Activated naive CD8-positive, alpha-beta T cell treated with anti-CD3 and anti-CD28 coated beads, Interleukin-2, amount 10 ng/mL, durations not matched to agents 7 days and 5 days (primary cell): Measurements from ENCODE around the gene ALDH9A1. TPM values are rescaled to one million over a fixed set of nuclear protein-coding genes. Genes with fewer than 3 reads are reported as not detected.
"Not testable (repeated sequence)": the region's sequence is repeated elsewhere in the genome, so short reads cannot be mapped to it uniquely, and the experiment has no call there.

Experiments
- ATAC-seq: fragments of 150-1000 bp; cut with Tn5 transposase; one replicate; pipeline ENCODE4 v1.10.0; 2021; ENCODE audit warnings: low read depth, moderate library complexity
- POLR2A ChIA-PET: fragments of 350-600 bp; sonication (Branson Sonifier 250); formaldehyde crosslinking; loops from one replicate; lab custom pipeline; 2021; ENCODE audit warnings: antibody characterized with exemption; lab: Charles Lee
- DNase-seq: peaks from one replicate; pipeline ENCODE4 v3.0.0; 2021
- H3K27ac Mint-ChIP-seq: one replicate; pipeline ENCODE4 v1.8.0; 2022; ENCODE audit warnings: mild to moderate bottlenecking, mixed read lengths
- H3K27me3 Mint-ChIP-seq: one replicate; pipeline ENCODE4 v1.8.0; 2022; ENCODE audit warnings: mild to moderate bottlenecking, moderate library complexity, mixed read lengths
- H3K36me3 Mint-ChIP-seq: one replicate; pipeline ENCODE4 v1.8.0; 2021; ENCODE audit warnings: mild to moderate bottlenecking, mixed read lengths
- H3K4me1 Mint-ChIP-seq: one replicate; pipeline ENCODE4 v1.8.0; 2021; ENCODE audit warnings: mixed read lengths
- H3K4me3 Mint-ChIP-seq: one replicate; pipeline ENCODE4 v1.8.0; 2022; ENCODE audit warnings: mild to moderate bottlenecking, moderate library complexity, mixed read lengths
- H3K9me3 Mint-ChIP-seq: one replicate; pipeline ENCODE4 v1.8.0; 2021; ENCODE audit warnings: mixed read lengths
- total RNA-seq, 2 experiments: library from RNA; stranded (reverse); gene quantifications; one replicate each; pipeline ENCODE4 v1.2.3, GENCODE V29; 2021

ALDH9A1 gene
- total RNA-seq, 2 experiments from 2014 or later: 37.7 to 43.8 TPM

- Mint-ChIP-seq H3K9me3 (no peaks in the 10 kb centered on the region), H3K4me1 (no peaks in the 10 kb centered on the region), H3K4me3 (no peak overlapping the region), H3K36me3 (no peaks in the 10 kb centered on the region), H3K27me3 (peaks cover 25% of the 10 kb centered on the region), H3K27ac (no peak overlapping the region)
- no peak for ATAC-seq
- POLR2A ChIA-PET: interaction anchor here (0.6 to 1.2 kb wide), 2 partner anchors 10 to 104 kb away, joined by 4 to 5 read pairs; partner anchors contain the start of gene ALDH9A1
- no peak for DNase-seq
Observed at GRCh38 chr1:165707984-165708706, 9.8 kb upstream of the ALDH9A1 start.

DNA sequence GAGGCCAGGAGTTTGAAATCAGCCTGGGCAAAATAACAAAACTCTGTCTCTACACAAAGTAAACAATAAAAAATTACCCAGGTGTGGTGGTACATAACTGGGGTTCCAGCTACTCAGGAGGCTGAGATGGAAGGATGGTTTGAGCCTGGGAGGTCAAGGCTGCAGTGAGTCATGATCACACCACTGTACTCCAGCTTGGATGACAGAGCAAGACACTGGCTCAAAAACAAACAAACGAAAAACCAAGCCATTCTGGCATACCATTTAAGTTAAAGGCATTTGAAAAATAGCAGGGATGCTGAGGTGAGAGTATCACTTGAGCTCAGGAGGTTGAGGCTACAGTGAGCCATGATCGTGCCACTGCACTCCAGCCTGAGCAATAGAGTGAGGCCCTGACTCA lies 5.3 kb upstream of the ALDH9A1 start:
- peaks cover 3% of the 10 kb centered on the region for H3K4me1 Mint-ChIP-seq
- H3K27ac Mint-ChIP-seq: no peak overlapping the region
- H3K27me3 Mint-ChIP-seq: peaks cover 10% of the 10 kb centered on the region
- ATAC-seq: no peak
- no peak overlapping the region for H3K4me3 Mint-ChIP-seq
- POLR2A ChIA-PET: no interaction called here
- DNase-seq: no peak
- no peaks in the 10 kb centered on the region for H3K9me3 Mint-ChIP-seq
- no peaks in the 10 kb centered on the region for H3K36me3 Mint-ChIP-seq

DNA sequence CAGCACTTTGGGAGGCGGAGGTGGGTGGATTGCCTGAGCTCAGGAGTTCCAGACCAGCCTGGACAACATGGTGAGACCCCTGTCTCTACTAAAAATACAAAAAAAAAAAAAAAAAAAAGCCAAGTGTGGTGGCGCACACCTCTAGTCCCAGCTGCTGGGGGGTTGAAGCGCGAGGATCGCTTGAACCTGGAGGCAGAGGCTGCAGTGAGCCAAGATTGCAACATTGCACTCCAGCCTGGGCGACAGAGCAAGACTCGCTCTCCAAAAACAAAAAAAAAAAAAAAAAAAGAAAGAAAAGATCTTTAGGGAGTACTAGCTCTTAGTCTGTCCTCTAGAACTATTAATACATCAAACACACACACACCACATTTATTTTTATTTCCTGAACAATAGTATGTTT lies 3.6 kb upstream of the ALDH9A1 start:
- H3K4me3 Mint-ChIP-seq, DNase-seq, H3K4me1 Mint-ChIP-seq, H3K9me3 Mint-ChIP-seq, POLR2A ChIA-PET, H3K27ac Mint-ChIP-seq, H3K36me3 Mint-ChIP-seq, H3K27me3 Mint-ChIP-seq, ATAC-seq: not testable (repeated sequence)

DNA sequence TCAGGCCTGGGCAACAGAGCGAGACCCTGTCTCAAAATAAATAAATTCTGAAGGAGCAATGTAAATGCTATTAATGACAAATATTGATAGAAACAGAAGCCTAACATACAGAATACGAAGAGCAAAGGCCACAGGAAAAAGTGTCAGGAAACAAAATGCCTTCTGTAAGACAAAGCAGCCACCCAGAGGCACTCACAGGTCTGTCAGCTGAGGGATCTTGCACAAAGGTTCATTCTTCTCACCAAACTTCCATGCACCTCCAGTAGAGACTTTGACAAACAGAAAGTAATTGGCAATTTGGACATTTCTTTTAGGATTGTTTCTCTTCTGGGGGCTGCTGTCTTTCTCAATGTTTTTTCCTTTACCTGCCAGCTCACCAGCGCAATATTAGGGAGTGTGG lies 1.2 kb upstream of the ALDH9A1 start:
- H3K4me3 Mint-ChIP-seq: peak overlapping the region; percentile 24
- no peaks in the 10 kb centered on the region for H3K9me3 Mint-ChIP-seq
- H3K36me3 Mint-ChIP-seq: peaks cover 6% of the 10 kb centered on the region
- ATAC-seq (no peak), DNase-seq (no peak)
- peaks cover 2% of the 10 kb centered on the region for H3K27me3 Mint-ChIP-seq
- POLR2A ChIA-PET: no interaction called here
- H3K4me1 Mint-ChIP-seq: peaks cover 16% of the 10 kb centered on the region
- no peak overlapping the region for H3K27ac Mint-ChIP-seq

- Mint-ChIP-seq H3K4me1 (peaks cover 16% of the 10 kb centered on the region), H3K27me3 (peaks cover 2% of the 10 kb centered on the region), H3K27ac (peak overlapping the region; percentile 98), H3K36me3 (peaks cover 12% of the 10 kb centered on the region), H3K9me3 (no peaks in the 10 kb centered on the region), H3K4me3 (peak overlapping the region; percentile 100)
- no peak for DNase-seq
- ATAC-seq: no peak
- POLR2A ChIA-PET: interaction anchor here (0.9 to 2.8 kb wide), 8 partner anchors 10 to 129 kb away, joined by 3 to 32 read pairs (median 4); partner anchors contain the start of genes MGST3, TMCO1 and UCK2
Observed at GRCh38 chr1:165698761-165699052, 345 bp upstream of the ALDH9A1 start.

DNA sequence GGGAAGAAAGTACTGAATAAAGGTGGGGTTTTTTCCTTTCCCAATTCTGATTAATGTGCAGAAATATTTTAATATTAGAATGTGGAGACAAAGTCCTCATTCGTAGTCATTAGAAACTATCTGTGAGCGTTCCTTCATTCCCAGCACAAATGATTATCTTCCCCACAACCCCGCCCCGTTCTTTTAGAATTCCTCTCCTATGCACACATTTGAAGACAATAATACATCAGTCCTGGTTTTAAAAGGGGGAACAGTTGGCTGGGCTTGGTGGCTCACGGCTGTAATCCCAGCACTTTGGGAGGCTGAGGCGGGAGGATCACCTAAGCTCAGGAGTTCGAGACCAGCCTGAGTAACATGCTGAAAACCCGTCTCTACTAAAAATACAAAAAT lies 876 bp downstream of the ALDH9A1 start:
- DNase-seq (no peak), ATAC-seq (no peak)
- Mint-ChIP-seq H3K36me3 (peaks cover 22% of the 10 kb centered on the region), H3K27ac (peak overlapping the region; percentile 98), H3K27me3 (peaks cover 2% of the 10 kb centered on the region), H3K4me3 (peak overlapping the region; percentile 100), H3K4me1 (peaks cover 16% of the 10 kb centered on the region), H3K9me3 (no peaks in the 10 kb centered on the region)
- POLR2A ChIA-PET: interaction anchor here (1.5 to 2.8 kb wide), 5 partner anchors 11 to 131 kb away, joined by 4 to 32 read pairs (median 7); partner anchors contain the start of genes MGST3, TMCO1 and UCK2

DNA sequence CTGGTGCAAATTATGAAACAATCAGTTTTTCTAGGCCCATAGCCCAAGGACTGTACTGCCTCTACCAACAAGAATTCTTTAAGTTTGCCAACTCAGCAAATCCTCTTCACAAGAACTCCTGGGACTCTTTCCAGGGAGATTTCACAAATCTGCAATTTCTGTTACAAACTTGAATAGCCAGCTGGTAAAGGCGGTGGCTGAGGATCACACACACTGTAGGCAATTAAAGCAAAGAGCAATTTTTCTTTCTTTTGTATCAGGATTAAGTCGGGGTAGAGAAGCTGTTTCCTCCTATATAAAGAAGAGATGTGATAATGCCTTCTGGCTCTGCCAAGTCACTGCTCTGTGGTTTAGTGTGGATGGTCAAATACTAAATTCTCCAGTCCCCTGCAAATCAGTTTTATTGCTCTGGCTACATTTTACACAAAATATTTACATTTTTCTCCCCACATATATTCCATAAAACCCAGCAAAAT lies 1.7 kb downstream of the ALDH9A1 start:
- peaks cover 20% of the 10 kb centered on the region for H3K4me1 Mint-ChIP-seq
- H3K36me3 Mint-ChIP-seq: peaks cover 30% of the 10 kb centered on the region
- no peaks in the 10 kb centered on the region for H3K9me3 Mint-ChIP-seq
- ATAC-seq: no peak
- H3K27ac Mint-ChIP-seq: peak overlapping the region; percentile 34
- POLR2A ChIA-PET: interaction anchor here (2.3 to 2.8 kb wide), 3 partner anchors 65 to 132 kb away, joined by 7 to 32 read pairs (median 11); partner anchors contain the start of genes MGST3, TMCO1 and UCK2
- peaks cover 2% of the 10 kb centered on the region for H3K27me3 Mint-ChIP-seq
- peak overlapping the region; percentile 100 for H3K4me3 Mint-ChIP-seq
- no peak for DNase-seq

- H3K9me3 Mint-ChIP-seq: no peaks in the 10 kb centered on the region
- ATAC-seq: no peak
- no peak overlapping the region for H3K27ac Mint-ChIP-seq
- POLR2A ChIA-PET: interaction anchor here (0.6 kb wide), 1 partner anchor 82 kb away, joined by 3 read pairs; no protein-coding TSS in a partner anchor
- no peak for DNase-seq
- H3K4me1 Mint-ChIP-seq: peaks cover 26% of the 10 kb centered on the region
- H3K36me3 Mint-ChIP-seq: peaks cover 37% of the 10 kb centered on the region
- no peak overlapping the region for H3K4me3 Mint-ChIP-seq
- H3K27me3 Mint-ChIP-seq: no peaks in the 10 kb centered on the region
Observed at GRCh38 chr1:165695031-165695430, 3.3 kb downstream of the ALDH9A1 start.

GRCh38 chr1:165688046-165688445 lies 10.3 kb downstream of the ALDH9A1 start:
- H3K27ac Mint-ChIP-seq: no peak overlapping the region
- DNase-seq (no peak), ATAC-seq (no peak)
- H3K9me3 Mint-ChIP-seq: no peaks in the 10 kb centered on the region
- peaks cover 27% of the 10 kb centered on the region for H3K4me1 Mint-ChIP-seq
- no peaks in the 10 kb centered on the region for H3K27me3 Mint-ChIP-seq
- peaks cover 50% of the 10 kb centered on the region for H3K36me3 Mint-ChIP-seq
- no peak overlapping the region for H3K4me3 Mint-ChIP-seq
- POLR2A ChIA-PET: no interaction called here

GRCh38 chr1:165686971-165687433 lies 11.4 kb downstream of the ALDH9A1 start:
- no peak overlapping the region for H3K4me3 Mint-ChIP-seq
- H3K36me3 Mint-ChIP-seq: peaks cover 53% of the 10 kb centered on the region
- POLR2A ChIA-PET: no interaction called here

GRCh38 chr1:165686121-165686970 lies 12.0 kb downstream of the ALDH9A1 start:
- Mint-ChIP-seq H3K27ac (no peak overlapping the region), H3K36me3 (peaks cover 49% of the 10 kb centered on the region), H3K4me1 (peaks cover 22% of the 10 kb centered on the region), H3K4me3 (no peak overlapping the region), H3K27me3 (no peaks in the 10 kb centered on the region), H3K9me3 (no peaks in the 10 kb centered on the region)
- ATAC-seq (no peak), DNase-seq (no peak)
- POLR2A ChIA-PET: interaction anchor here (1.0 kb wide), 1 partner anchor 12 kb away, joined by 7 read pairs; no protein-coding TSS in a partner anchor

More at GRCh38 chr1:165686971-165687433, 11.4 kb downstream of the ALDH9A1 start:
- ATAC-seq (no peak), DNase-seq (no peak)
- no peaks in the 10 kb centered on the region for H3K9me3 Mint-ChIP-seq
- no peaks in the 10 kb centered on the region for H3K27me3 Mint-ChIP-seq
- no peak overlapping the region for H3K27ac Mint-ChIP-seq
- peaks cover 26% of the 10 kb centered on the region for H3K4me1 Mint-ChIP-seq

DNA sequence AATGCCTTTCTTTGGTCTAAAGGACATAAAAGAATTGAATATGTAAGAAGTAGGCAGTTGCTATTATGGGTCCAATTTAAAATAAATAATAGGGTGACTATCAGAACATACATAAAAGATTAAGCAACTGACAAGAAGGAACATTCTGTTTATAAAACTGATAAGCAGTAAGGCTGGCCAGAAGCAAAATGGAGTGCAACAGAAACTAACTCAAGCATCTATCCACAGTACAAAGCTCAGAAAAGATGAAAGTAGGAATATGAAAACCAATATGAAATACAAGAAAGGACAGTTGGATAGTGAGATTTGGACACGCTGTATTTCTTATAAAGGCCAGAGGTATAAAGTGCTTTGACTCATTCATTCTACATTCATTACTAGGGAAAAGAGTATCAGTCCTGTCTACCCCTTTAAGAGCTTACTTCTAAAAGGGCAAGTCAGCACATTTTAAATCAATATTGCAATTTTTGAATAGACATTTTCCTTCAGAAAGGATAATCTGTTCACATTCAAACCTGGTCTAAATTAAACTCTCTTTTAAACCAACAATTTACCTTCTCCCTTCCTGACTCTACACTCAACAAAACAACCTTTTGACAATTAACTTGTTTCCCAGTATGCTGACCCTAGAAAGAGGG lies 14.4 kb downstream of the ALDH9A1 start:
- no peak overlapping the region for H3K27ac Mint-ChIP-seq
- POLR2A ChIA-PET: no interaction called here
- H3K9me3 Mint-ChIP-seq: peaks cover 2% of the 10 kb centered on the region
- no peaks in the 10 kb centered on the region for H3K27me3 Mint-ChIP-seq
- no peak overlapping the region for H3K4me3 Mint-ChIP-seq
- DNase-seq (no peak), ATAC-seq (no peak)
- H3K36me3 Mint-ChIP-seq: peaks cover 57% of the 10 kb centered on the region
- peaks cover 21% of the 10 kb centered on the region for H3K4me1 Mint-ChIP-seq

DNA sequence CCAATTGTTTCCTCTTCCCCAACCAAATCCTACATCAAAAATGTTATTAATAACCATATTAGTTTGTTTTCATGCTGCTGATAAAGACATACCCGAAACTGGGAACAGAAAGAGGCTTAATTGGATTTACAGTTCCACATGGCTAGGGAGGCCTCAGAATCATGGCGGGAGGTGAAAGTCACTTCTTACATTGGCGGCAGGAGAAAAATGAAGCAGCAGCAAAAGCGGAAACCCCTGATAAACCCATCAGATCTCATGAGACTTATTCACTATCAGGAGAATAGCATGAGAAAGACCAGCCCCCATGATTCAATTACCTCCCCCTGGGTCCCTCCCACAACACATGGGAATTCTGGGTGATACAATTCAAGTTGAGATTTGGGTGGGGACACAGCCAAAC lies 17.6 kb downstream of the ALDH9A1 start:
- not testable (repeated sequence) for H3K27ac Mint-ChIP-seq

More for the DNA sequence above, 17.6 kb downstream of the ALDH9A1 start:
- H3K9me3 Mint-ChIP-seq, ATAC-seq, H3K27me3 Mint-ChIP-seq, DNase-seq, POLR2A ChIA-PET, H3K4me3 Mint-ChIP-seq: not testable (repeated sequence)
- peaks cover 51% of the 10 kb centered on the region for H3K36me3 Mint-ChIP-seq
- peaks cover 19% of the 10 kb centered on the region for H3K4me1 Mint-ChIP-seq
